ENCODE results near the gene MACF1.

GRCh38 chr1:39236971-39237370, 32.5 kb downstream of the MACF1 start:
- TF ChIP-seq CTCF (IDR thresholded peaks at IDR 0.05) = no peak
- TF ChIP-seq EP300 (IDR thresholded peaks at IDR 0.05) = no peak
